Keratinocyte (primary cell): ENCODE measurements around the gene CCDC8. TPM values are rescaled to one million over a fixed set of nuclear protein-coding genes. Genes with fewer than 3 reads are reported as not detected.

ENCODE experiments used
- DNase-seq: peaks from one replicate; pipeline ENCODE4 v3.0.0-alpha.2; 2011; ENCODE audit warnings: low read depth, missing footprints, low spot score
- FAIRE-seq: peaks from 2 replicates; lab custom pipeline; 2011; peaks lifted over from hg19 to GRCh38; lab: Jason Lieb, UNC
- H2AFZ ChIP-seq: 2 replicates; pipeline ENCODE4 v1.6.0; 2012; ENCODE audit warnings: low read length, control low read depth, inconsistent platforms; ENCODE audit not compliant: control insufficient read depth
- H3K27ac ChIP-seq: 2 replicates; pipeline ENCODE4 v1.5.1; 2011; ENCODE audit warnings: low read length; ENCODE audit not compliant: control insufficient read depth, insufficient read depth
- H3K27me3 ChIP-seq: 3 replicates; pipeline ENCODE4 v1.6.0; 2011; ENCODE audit warnings: low read length; ENCODE audit not compliant: control insufficient read depth, insufficient read depth; ENCODE audit errors: extremely low read depth
- H3K36me3 ChIP-seq, 2 experiments: 2 replicates in 1 of 2; 3 replicates in 1 of 2; pipeline ENCODE4 v1.5.1; 2011; ENCODE audit warnings: low read length in 2 of 2, mild to moderate bottlenecking in 1 of 2; ENCODE audit not compliant: control insufficient read depth in 2 of 2, insufficient read depth in 2 of 2; ENCODE audit errors: extremely low read depth in 1 of 2
- H3K4me1 ChIP-seq: 3 replicates; pipeline ENCODE4 v1.5.1; 2011; ENCODE audit warnings: low read length; ENCODE audit not compliant: control insufficient read depth, insufficient read depth; ENCODE audit errors: extremely low read depth
- H3K4me2 ChIP-seq: 3 replicates; pipeline ENCODE4 v1.6.0; 2011; ENCODE audit warnings: low read depth, low read length; ENCODE audit not compliant: control insufficient read depth, insufficient read depth; ENCODE audit errors: extremely low read depth
- H3K4me3 ChIP-seq, 3 experiments: fragments of 200-600 bp in 1 of 3; sonication (generic) in 1 of 3; 2 replicates in 2 of 3; 3 replicates in 1 of 3; pipeline ENCODE4 v1.5.1; 2011 to 2016; ENCODE audit warnings: low read length in 3 of 3, mild to moderate bottlenecking in 3 of 3, control low read depth in 2 of 3, inconsistent platforms in 1 of 3, low read depth in 1 of 3, mixed read lengths in 1 of 3, mixed run types in 1 of 3, moderate library complexity in 1 of 3; ENCODE audit not compliant: control insufficient read depth in 2 of 3, insufficient read depth in 2 of 3; ENCODE audit errors: extremely low read depth in 1 of 3
- H3K79me2 ChIP-seq: 2 replicates; pipeline ENCODE4 v1.6.0; 2012; ENCODE audit warnings: low read length; ENCODE audit not compliant: control insufficient read depth, insufficient read depth
- H3K9ac ChIP-seq: 3 replicates; pipeline ENCODE4 v1.6.0; 2011; ENCODE audit warnings: low read length; ENCODE audit not compliant: control insufficient read depth, insufficient read depth; ENCODE audit errors: extremely low read depth
- H3K9me1 ChIP-seq: 3 replicates; pipeline ENCODE4 v1.6.0; 2011; ENCODE audit warnings: low read length; ENCODE audit not compliant: control insufficient read depth, insufficient read depth; ENCODE audit errors: extremely low read depth
- H3K9me3 ChIP-seq: 2 replicates; pipeline ENCODE4 v1.5.1; 2012; ENCODE audit warnings: low read depth, low read length; ENCODE audit not compliant: control insufficient read depth
- H4K20me1 ChIP-seq: 3 replicates; pipeline ENCODE4 v1.6.0; 2011; ENCODE audit warnings: low read length; ENCODE audit not compliant: control insufficient read depth, insufficient read depth; ENCODE audit errors: extremely low read depth
- CTCF ChIP-seq, 3 experiments: IDR thresholded peaks in 1 of 3; conservative IDR thresholded peaks in 1 of 3; optimal IDR thresholded peaks in 1 of 3; 2 replicates in 2 of 3; 3 replicates in 1 of 3; pipeline versions ENCODE3 to v1.5.1; 2011; ENCODE audit warnings: low read length in 3 of 3, mild to moderate bottlenecking in 3 of 3, moderate library complexity in 2 of 3, control low read depth in 1 of 3, inconsistent platforms in 1 of 3; ENCODE audit not compliant: insufficient read depth in 2 of 3; ENCODE audit errors: extremely low read depth in 1 of 3
- EZH2 ChIP-seq: IDR thresholded peaks from one replicate; pipeline ENCODE4 v1.6.1; 2012; ENCODE audit warnings: inconsistent platforms, mild to moderate bottlenecking, low read length, moderate library complexity
- dilution Hi-C: fragments of 300-500 bp; cut with MboI; formaldehyde crosslinking; loops from one replicate; pipeline ENCODE4 v1.7.0; 2020; ENCODE audit warnings: low sequenced_read_pairs; ENCODE audit not compliant: extremely low pct_ligation_motif_present
- polyA plus RNA-seq, 5 experiments: library from polyadenylated mRNA; depleted of rRNA in 3 of 5; stranded (reverse) in 3 of 5; stranded (forward) in 1 of 5; unstranded in 1 of 5; fragments of >200 nt; gene quantifications; 1 replicate in 1 of 5; 2 replicates in 3 of 5; 3 replicates in 1 of 5; pipeline versions ENCODE4 v1.2.1 to v1.2.3, GENCODE V29; 2011 to 2012; ENCODE audit warnings: missing spikeins in 2 of 5, low read depth in 1 of 5, low replicate concordance in 1 of 5

Gene CCDC8
- polyA plus RNA-seq, 1 donor (not counting 4 experiments of a cell fraction or from before 2014, with no cell fraction given), result 5.2 TPM

- H3K4me3 ChIP-seq, result no peak within 1 kb of the TSS
- no peak within 1 kb of the TSS for H3K9ac ChIP-seq
- FAIRE-seq, result no peak
Observed at GRCh38 chr19:46428239-46429135, 15.1 kb upstream of the CCDC8 start, which contains the start of gene PNMA8C. TSS of gene PNMA8C (minus strand) at chr19:46428936. CDS start at chr19:46428359, 577 bp downstream.

GRCh38 chr19:46427518-46428045 lies 14.2 kb upstream of the CCDC8 start:
- H3K9me1 ChIP-seq, result no peaks in the 10 kb centered on the region
- no peak overlapping the region for H3K27ac ChIP-seq
- no peaks in the 10 kb centered on the region for H3K36me3 ChIP-seq
- TF ChIP-seq EZH2 (no peak), CTCF (optimal IDR thresholded peaks at IDR 0.05 in 1 of 3, IDR thresholded peaks at IDR 0.05 in 1 of 3, conservative IDR thresholded peaks at IDR 0.05 in 1 of 3; ENCODE audit: extremely low read depth in 1 of 3, insufficient read depth in 2 of 3, low read length in 3 of 3) (no peak)
- no peaks in the 10 kb centered on the region for H3K79me2 ChIP-seq
- H3K4me1 ChIP-seq, result peaks cover 11% of the 10 kb centered on the region
- no peak overlapping the region for H2AFZ ChIP-seq
- H3K9ac ChIP-seq, result no peak overlapping the region
- FAIRE-seq (no peak), DNase-seq (no peak)
- no peaks in the 10 kb centered on the region for H3K9me3 ChIP-seq
- H3K4me3 ChIP-seq, result no peak overlapping the region
- peaks cover 28% of the 10 kb centered on the region for H3K27me3 ChIP-seq
- dilution Hi-C loops, result no loop called here
- no peaks in the 10 kb centered on the region for H4K20me1 ChIP-seq
- H3K4me2 ChIP-seq, result no peak overlapping the region

More at GRCh38 chr19:46428239-46429135, 15.1 kb upstream of the CCDC8 start, which contains the start of gene PNMA8C:
- peaks cover 11% of the 10 kb centered on the region for H3K4me1 ChIP-seq
- H3K9me1 ChIP-seq, result no peaks in the 10 kb centered on the region
- no peaks in the 10 kb centered on the region for H3K9me3 ChIP-seq
- peaks cover 28% of the 10 kb centered on the region for H3K27me3 ChIP-seq
- H3K4me2 ChIP-seq, result peak within 1 kb of the TSS; percentile 32
- H2AFZ ChIP-seq, result no peak within 1 kb of the TSS
- no peaks in the 10 kb centered on the region for H3K36me3 ChIP-seq
- no peaks in the 10 kb centered on the region for H4K20me1 ChIP-seq
- H3K79me2 ChIP-seq, result no peaks in the 10 kb centered on the region
- H3K27ac ChIP-seq, result no peak within 1 kb of the TSS
- no peak for DNase-seq
- no peak for TF ChIP-seq EZH2
- no peak for TF ChIP-seq CTCF (optimal IDR thresholded peaks at IDR 0.05 in 1 of 3, IDR thresholded peaks at IDR 0.05 in 1 of 3, conservative IDR thresholded peaks at IDR 0.05 in 1 of 3; ENCODE audit: extremely low read depth in 1 of 3, insufficient read depth in 2 of 3, low read length in 3 of 3)
- dilution Hi-C loops, result no loop called here
